H9 (cell line): ENCODE results near the gene PRKAR2B. TPM values are rescaled to one million over a fixed set of nuclear protein-coding genes. Genes with fewer than 3 reads are reported as not detected.

Experiments used
- DNase-seq: peaks from one replicate; pipeline ENCODE4 v3.0.0-alpha.2; 2017
- H2AFZ ChIP-seq: one replicate; pipeline ENCODE4 v1.6.1; 2013; ENCODE audit warnings: mild to moderate bottlenecking, low read length, control low read depth, moderate library complexity
- H2AK5ac ChIP-seq: 2 replicates; pipeline ENCODE4 v1.6.1; 2013; ENCODE audit warnings: low read length, control low read depth, mixed read lengths; ENCODE audit not compliant: insufficient read length
- H2BK120ac ChIP-seq: one replicate; pipeline ENCODE4 v1.6.1; 2013; ENCODE audit warnings: low read depth, mild to moderate bottlenecking, low read length, control low read depth, inconsistent platforms; ENCODE audit not compliant: poor library complexity, severe bottlenecking
- H2BK12ac ChIP-seq: 2 replicates; pipeline ENCODE4 v1.6.1; 2013; ENCODE audit warnings: low read length, control low read depth, mixed read lengths, low read depth; ENCODE audit not compliant: insufficient read length
- H2BK15ac ChIP-seq: 2 replicates; pipeline ENCODE4 v1.6.1; 2013; ENCODE audit warnings: low read depth, low read length, control low read depth
- H2BK20ac ChIP-seq: one replicate; pipeline ENCODE4 v1.6.1; 2013; ENCODE audit warnings: low read depth, mild to moderate bottlenecking, low read length, control low read depth, inconsistent platforms; ENCODE audit not compliant: poor library complexity, severe bottlenecking
- H2BK5ac ChIP-seq: 2 replicates; pipeline ENCODE4 v1.6.1; 2013; ENCODE audit warnings: low read length, control low read depth, mixed read lengths; ENCODE audit not compliant: insufficient read length
- H3K14ac ChIP-seq: 2 replicates; pipeline ENCODE4 v1.6.1; 2013; ENCODE audit warnings: low read length, control low read depth; ENCODE audit not compliant: insufficient read depth
- H3K18ac ChIP-seq: 2 replicates; pipeline ENCODE4 v1.6.1; 2013; ENCODE audit warnings: low read depth, mild to moderate bottlenecking, mixed read lengths, low read length, control low read depth; ENCODE audit not compliant: insufficient read length
- H3K23ac ChIP-seq: 2 replicates; pipeline ENCODE4 v1.6.1; 2013; ENCODE audit warnings: low read length, control low read depth, mixed read lengths, low read depth; ENCODE audit not compliant: insufficient read length
- H3K23me2 ChIP-seq: 2 replicates; pipeline ENCODE4 v1.6.1; 2013; ENCODE audit warnings: low read depth, mild to moderate bottlenecking, mixed read lengths, low read length, control low read depth; ENCODE audit not compliant: insufficient read length, poor library complexity, severe bottlenecking
- H3K27ac ChIP-seq: 2 replicates; pipeline ENCODE4 v1.5.1; 2013; ENCODE audit warnings: low read length, control low read depth, mixed read lengths, low read depth; ENCODE audit not compliant: insufficient read length
- H3K27me3 ChIP-seq: 2 replicates; pipeline ENCODE4 v1.6.1; 2013; ENCODE audit warnings: low read length, control low read depth, inconsistent platforms; ENCODE audit not compliant: insufficient read depth
- H3K4ac ChIP-seq: 2 replicates; pipeline ENCODE4 v1.6.1; 2013; ENCODE audit warnings: low read depth, mild to moderate bottlenecking, control low read depth, inconsistent platforms, low read length, moderate library complexity
- H3K4me1 ChIP-seq: 2 replicates; pipeline ENCODE4 v1.6.1; 2013; ENCODE audit warnings: low read length, control low read depth, inconsistent platforms; ENCODE audit not compliant: insufficient read depth
- H3K4me2 ChIP-seq: 2 replicates; pipeline ENCODE4 v1.6.1; 2013; ENCODE audit warnings: low read length, control low read depth, mixed read lengths; ENCODE audit not compliant: insufficient read length, insufficient read depth
- H3K56ac ChIP-seq: 2 replicates; pipeline ENCODE4 v1.6.1; 2013; ENCODE audit warnings: low read depth, mild to moderate bottlenecking, mixed read lengths, low read length, control low read depth; ENCODE audit not compliant: insufficient read length
- H3K79me1 ChIP-seq: 2 replicates; pipeline ENCODE4 v1.6.1; 2013; ENCODE audit warnings: low read depth, mild to moderate bottlenecking, moderate library complexity, low read length, control low read depth, inconsistent platforms; ENCODE audit not compliant: insufficient read depth, poor library complexity, severe bottlenecking
- H3K79me2 ChIP-seq: 2 replicates; pipeline ENCODE4 v1.6.1; 2013; ENCODE audit warnings: low read length, control low read depth, inconsistent platforms; ENCODE audit not compliant: insufficient read depth
- H3K9ac ChIP-seq: 2 replicates; pipeline ENCODE4 v1.6.1; 2013; ENCODE audit warnings: low read length, control low read depth, mixed read lengths; ENCODE audit not compliant: insufficient read length; ENCODE audit errors: extremely low read depth
- H3K9me3 ChIP-seq: one replicate; pipeline ENCODE4 v1.6.1; 2013; ENCODE audit warnings: low read depth, low read length, inconsistent platforms; ENCODE audit not compliant: control insufficient read depth
- H3T11ph ChIP-seq: one replicate; pipeline ENCODE4 v1.6.1; 2013; ENCODE audit warnings: mild to moderate bottlenecking, low read length, control low read depth, inconsistent platforms
- H4K20me1 ChIP-seq: one replicate; pipeline ENCODE4 v1.6.1; 2013; ENCODE audit not compliant: control insufficient read depth, insufficient read length, insufficient read depth
- H4K5ac ChIP-seq: 2 replicates; pipeline ENCODE4 v1.6.1; 2013; ENCODE audit warnings: low read depth, mild to moderate bottlenecking, mixed read lengths, low read length, control low read depth; ENCODE audit not compliant: insufficient read length
- H4K8ac ChIP-seq: replicated peaks from 2 replicates; pipeline ENCODE4 v1.6.1; 2013; ENCODE audit warnings: low read length, control low read depth, mixed read lengths, low read depth; ENCODE audit not compliant: insufficient read length
- H4K91ac ChIP-seq: 2 replicates; pipeline ENCODE4 v1.6.1; 2013; ENCODE audit warnings: low read depth, mild to moderate bottlenecking, moderate library complexity, mixed read lengths, low read length, control low read depth; ENCODE audit not compliant: insufficient read length
- H3K27ac Mint-ChIP-seq, 3 experiments: 2 replicates in 2 of 3; 3 replicates in 1 of 3; pipeline ENCODE4 v1.8.0; 2020 to 2021; ENCODE audit warnings: mixed read lengths in 3 of 3, mild to moderate bottlenecking in 1 of 3, moderate library complexity in 1 of 3
- H3K27me3 Mint-ChIP-seq: 2 replicates; pipeline ENCODE4 v1.8.0; 2021; ENCODE audit warnings: low read depth, mild to moderate bottlenecking, moderate library complexity, mixed read lengths
- H3K36me3 Mint-ChIP-seq, 3 experiments: 2 replicates in 2 of 3; 3 replicates in 1 of 3; pipeline ENCODE4 v1.8.0; 2020 to 2021; ENCODE audit warnings: low read depth in 3 of 3, mixed read lengths in 3 of 3; ENCODE audit not compliant: insufficient read depth in 1 of 3
- H3K4me1 Mint-ChIP-seq, 2 experiments: 2 replicates each; pipeline ENCODE4 v1.8.0; 2020; ENCODE audit warnings: mixed read lengths in 2 of 2
- H3K4me3 Mint-ChIP-seq, 2 experiments: 2 replicates in 1 of 2; 3 replicates in 1 of 2; pipeline ENCODE4 v1.8.0; 2020 to 2021; ENCODE audit warnings: mild to moderate bottlenecking in 2 of 2, mixed read lengths in 2 of 2, moderate library complexity in 1 of 2
- H3K9me3 Mint-ChIP-seq, 2 experiments: 2 replicates in 1 of 2; 3 replicates in 1 of 2; pipeline ENCODE4 v1.8.0; 2020; ENCODE audit warnings: mild to moderate bottlenecking in 2 of 2, mixed read lengths in 2 of 2, moderate library complexity in 1 of 2
- CTCF ChIP-seq: fragments of 200-600 bp; sonication (generic); conservative IDR thresholded peaks from 3 replicates; pipeline ENCODE4 v1.8.0; 2021; ENCODE audit warnings: antibody characterized with exemption, mild to moderate bottlenecking
- WGBS: extraction: QIAGEN DNeasy Blood & Tissue Kit; methylation state at CpG from one replicate; pipeline ENCODE4 v1.1.7; 2013; ENCODE audit warnings: missing lambda C conversion rate, low lambda C conversion rate, mixed read lengths; ENCODE audit not compliant: insufficient read length; ENCODE audit errors: extremely low coverage; 5-methylcytosine and 5-hydroxymethylcytosine counted together
- total RNA-seq: library from RNA; stranded (reverse); gene quantifications from 2 replicates; pipeline ENCODE4 v1.2.1, GENCODE V29; 2021

PRKAR2B gene
- total RNA-seq, 1 experiment from 2014 or later = 16.6 TPM

DNA sequence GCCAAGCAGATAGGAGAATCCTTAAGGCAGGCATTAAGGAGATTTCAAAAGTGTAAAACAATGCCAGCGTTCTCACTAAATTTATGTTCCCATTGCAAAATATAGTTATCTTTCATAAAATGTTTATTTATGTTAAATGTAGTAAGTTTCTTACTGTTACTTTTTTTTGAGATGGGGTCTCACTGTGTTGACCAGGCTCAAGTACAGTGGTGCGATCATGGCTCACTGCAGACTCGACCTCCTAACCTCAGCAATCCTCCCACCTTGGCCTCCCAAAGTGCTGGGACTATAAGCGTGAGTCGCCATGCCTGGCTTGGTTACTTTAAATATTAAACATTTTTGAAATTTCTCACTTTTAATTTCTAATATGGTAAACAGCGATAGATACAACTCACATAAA lies 31.8 kb upstream of the PRKAR2B start:
- Mint-ChIP-seq H3K4me3 (no peak overlapping the region), H3K9me3 (no peaks in the 10 kb centered on the region), H3K27ac (no peak overlapping the region), H3K36me3 (no peaks in the 10 kb centered on the region), H3K27me3 (no peaks in the 10 kb centered on the region), H3K4me1 (peaks cover 14 to 16% of the 10 kb centered on the region in 2 experiments)
- H3K18ac ChIP-seq = no peak overlapping the region
- H3K4me2 ChIP-seq = no peak overlapping the region
- no peak overlapping the region for H2AK5ac ChIP-seq
- no peak overlapping the region for H3K27ac ChIP-seq
- H3K79me1 ChIP-seq = no peaks in the 10 kb centered on the region
- no peak overlapping the region for H3K23ac ChIP-seq
- H4K20me1 ChIP-seq = no peaks in the 10 kb centered on the region
- no peak overlapping the region for H2BK20ac ChIP-seq
- no peak overlapping the region for H2BK15ac ChIP-seq
- no peak overlapping the region for H4K5ac ChIP-seq
- H3K4me1 ChIP-seq = peaks cover 5% of the 10 kb centered on the region; the same call in 1 of the 2 replicates
- H2AFZ ChIP-seq = no peak overlapping the region
- H3K56ac ChIP-seq = no peak overlapping the region
- H3K79me2 ChIP-seq = no peaks in the 10 kb centered on the region
- H3K9ac ChIP-seq = no peak overlapping the region
- no peak for DNase-seq
- no peak overlapping the region for H3T11ph ChIP-seq
- H3K9me3 ChIP-seq = no peaks in the 10 kb centered on the region
- no CpG with 5 or more reads among the region's 6 CpGs for WGBS
- no peak for TF ChIP-seq CTCF
- no peaks in the 10 kb centered on the region for H3K27me3 ChIP-seq
- H2BK5ac ChIP-seq = no peak overlapping the region
- no peak overlapping the region for H4K8ac ChIP-seq
- no peak overlapping the region for H2BK120ac ChIP-seq
- no peak overlapping the region for H3K4ac ChIP-seq
- no peak overlapping the region for H3K14ac ChIP-seq
- H3K23me2 ChIP-seq = no peaks in the 10 kb centered on the region
- H4K91ac ChIP-seq = no peak overlapping the region
- H2BK12ac ChIP-seq = no peak overlapping the region
